Measurements from ENCODE around the gene RYR2.

RYR2 gene

DNA sequence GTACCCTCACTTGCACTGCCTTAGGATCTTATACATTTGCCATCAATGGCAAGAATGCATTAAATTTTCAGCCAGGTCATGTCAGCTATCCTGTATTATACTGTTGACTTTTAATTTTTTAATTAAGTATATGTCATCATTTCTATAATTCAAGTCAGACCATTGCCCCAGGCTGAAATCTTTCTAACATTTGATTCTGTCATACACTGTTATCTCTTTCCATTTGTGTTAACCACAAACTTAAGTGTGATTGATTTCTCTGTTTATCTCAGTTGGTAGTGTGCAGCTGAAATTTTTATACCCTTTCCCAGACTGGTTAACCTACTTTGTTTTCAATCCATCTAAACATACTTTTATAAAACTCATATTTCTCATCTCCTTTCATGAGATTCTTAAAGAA is 695.5 kb downstream of the RYR2 start:
- no peak for DNase-seq (ENCODE audit: low spot score)

DNA sequence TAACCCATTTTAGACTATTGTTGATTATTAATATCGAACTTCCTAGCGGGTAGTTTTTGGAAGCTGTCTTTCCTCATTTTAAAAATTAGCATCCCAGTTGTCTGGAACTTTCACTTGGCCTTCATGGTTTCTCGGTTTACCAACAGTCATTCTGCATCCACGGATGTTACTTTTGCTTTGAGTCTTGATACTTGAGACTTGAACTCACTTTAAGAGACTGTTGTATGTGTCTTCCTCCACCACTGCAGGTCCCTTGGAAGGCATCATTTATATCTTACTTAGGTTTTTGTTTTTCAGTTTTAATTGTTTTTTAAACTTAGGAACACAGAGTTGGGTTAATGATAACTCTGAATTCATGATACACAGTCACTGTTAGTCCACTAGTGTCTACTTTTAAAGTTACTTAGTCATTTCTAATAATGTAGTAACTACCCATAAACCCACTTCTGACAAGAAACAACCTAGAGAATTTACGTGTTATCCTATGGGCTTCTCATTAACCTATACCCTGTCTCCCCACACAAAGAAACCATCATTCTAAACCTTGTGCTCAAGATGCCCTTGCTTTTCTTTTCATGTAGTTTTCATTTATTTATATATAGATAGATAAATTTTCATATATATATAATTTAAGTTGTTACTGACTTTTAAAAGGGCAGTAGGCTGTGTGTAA is 696.1 kb downstream of the RYR2 start:
- TF ChIP-seq, protein P1, sequence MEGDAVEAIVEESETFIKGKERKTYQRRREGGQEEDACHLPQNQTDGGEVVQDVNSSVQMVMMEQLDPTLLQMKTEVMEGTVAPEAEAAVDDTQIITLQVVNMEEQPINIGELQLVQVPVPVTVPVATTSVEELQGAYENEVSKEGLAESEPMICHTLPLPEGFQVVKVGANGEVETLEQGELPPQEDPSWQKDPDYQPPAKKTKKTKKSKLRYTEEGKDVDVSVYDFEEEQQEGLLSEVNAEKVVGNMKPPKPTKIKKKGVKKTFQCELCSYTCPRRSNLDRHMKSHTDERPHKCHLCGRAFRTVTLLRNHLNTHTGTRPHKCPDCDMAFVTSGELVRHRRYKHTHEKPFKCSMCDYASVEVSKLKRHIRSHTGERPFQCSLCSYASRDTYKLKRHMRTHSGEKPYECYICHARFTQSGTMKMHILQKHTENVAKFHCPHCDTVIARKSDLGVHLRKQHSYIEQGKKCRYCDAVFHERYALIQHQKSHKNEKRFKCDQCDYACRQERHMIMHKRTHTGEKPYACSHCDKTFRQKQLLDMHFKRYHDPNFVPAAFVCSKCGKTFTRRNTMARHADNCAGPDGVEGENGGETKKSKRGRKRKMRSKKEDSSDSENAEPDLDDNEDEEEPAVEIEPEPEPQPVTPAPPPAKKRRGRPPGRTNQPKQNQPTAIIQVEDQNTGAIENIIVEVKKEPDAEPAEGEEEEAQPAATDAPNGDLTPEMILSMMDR (IDR thresholded peaks at IDR 0.05; ENCODE audit: extremely low read depth, insufficient read depth, missing control alignments) = no peak
- no peak for DNase-seq (ENCODE audit: low spot score)
- in situ Hi-C loops (cut with MboI; ENCODE audit: low pct_unique_long_range_greater_than_20kb, low sequenced_read_pairs, unreplicated experiment) = no loop called here

More for the DNA sequence above, 695.5 kb downstream of the RYR2 start:
- in situ Hi-C loops (cut with MboI; ENCODE audit: low pct_unique_long_range_greater_than_20kb, low sequenced_read_pairs, unreplicated experiment) = no loop called here
- TF ChIP-seq, protein P1 (IDR thresholded peaks at IDR 0.05; ENCODE audit: extremely low read depth, insufficient read depth, missing control alignments) = no peak

DNA sequence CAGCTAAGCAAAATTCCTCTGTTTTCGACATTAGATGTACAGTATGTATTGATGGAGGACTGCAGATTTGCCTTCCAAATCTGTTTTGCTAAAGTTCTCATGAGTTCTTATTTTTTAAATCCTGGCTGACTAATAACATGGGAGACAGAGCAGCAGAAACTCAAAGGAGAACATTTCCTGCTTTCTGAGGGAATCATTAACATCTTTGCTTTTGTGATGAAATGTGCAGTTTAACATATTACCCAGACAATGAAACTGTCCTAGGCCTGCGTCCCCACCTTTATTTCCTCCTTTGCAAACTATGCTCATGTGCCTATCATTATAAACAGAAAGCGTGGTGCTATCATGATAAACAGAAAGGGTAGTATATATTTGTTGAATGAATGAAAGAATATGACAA is 698.9 kb downstream of the RYR2 start:
- no peak for DNase-seq (ENCODE audit: low spot score)
- TF ChIP-seq, protein P1 (IDR thresholded peaks at IDR 0.05; ENCODE audit: extremely low read depth, insufficient read depth, missing control alignments) = no peak
- in situ Hi-C loops (cut with MboI; ENCODE audit: low pct_unique_long_range_greater_than_20kb, low sequenced_read_pairs, unreplicated experiment) = no loop called here

DNA sequence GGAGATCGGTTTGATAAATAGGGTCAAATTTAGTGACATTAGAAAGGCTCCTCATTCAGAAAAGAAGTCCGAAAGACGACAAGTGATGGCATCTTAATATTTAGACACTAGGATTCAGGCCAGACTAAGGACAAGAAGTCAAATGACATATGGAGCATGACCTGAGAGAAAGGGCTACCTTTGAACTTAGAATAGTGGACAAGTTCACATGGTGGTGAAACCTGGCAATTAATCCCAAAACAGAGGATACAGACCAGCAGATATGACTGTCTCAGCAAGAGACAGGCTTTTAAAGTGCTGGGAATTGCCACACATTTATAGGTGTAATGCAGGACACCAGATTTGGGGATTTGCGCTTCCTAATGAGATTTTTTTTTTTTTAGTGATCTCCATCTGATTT is 703.6 kb downstream of the RYR2 start:
- in situ Hi-C loops (cut with MboI; ENCODE audit: low pct_unique_long_range_greater_than_20kb, low sequenced_read_pairs, unreplicated experiment) = no loop called here
- no peak for DNase-seq (ENCODE audit: low spot score)
- TF ChIP-seq, protein P1 (IDR thresholded peaks at IDR 0.05; ENCODE audit: extremely low read depth, insufficient read depth, missing control alignments) = no peak

DNA sequence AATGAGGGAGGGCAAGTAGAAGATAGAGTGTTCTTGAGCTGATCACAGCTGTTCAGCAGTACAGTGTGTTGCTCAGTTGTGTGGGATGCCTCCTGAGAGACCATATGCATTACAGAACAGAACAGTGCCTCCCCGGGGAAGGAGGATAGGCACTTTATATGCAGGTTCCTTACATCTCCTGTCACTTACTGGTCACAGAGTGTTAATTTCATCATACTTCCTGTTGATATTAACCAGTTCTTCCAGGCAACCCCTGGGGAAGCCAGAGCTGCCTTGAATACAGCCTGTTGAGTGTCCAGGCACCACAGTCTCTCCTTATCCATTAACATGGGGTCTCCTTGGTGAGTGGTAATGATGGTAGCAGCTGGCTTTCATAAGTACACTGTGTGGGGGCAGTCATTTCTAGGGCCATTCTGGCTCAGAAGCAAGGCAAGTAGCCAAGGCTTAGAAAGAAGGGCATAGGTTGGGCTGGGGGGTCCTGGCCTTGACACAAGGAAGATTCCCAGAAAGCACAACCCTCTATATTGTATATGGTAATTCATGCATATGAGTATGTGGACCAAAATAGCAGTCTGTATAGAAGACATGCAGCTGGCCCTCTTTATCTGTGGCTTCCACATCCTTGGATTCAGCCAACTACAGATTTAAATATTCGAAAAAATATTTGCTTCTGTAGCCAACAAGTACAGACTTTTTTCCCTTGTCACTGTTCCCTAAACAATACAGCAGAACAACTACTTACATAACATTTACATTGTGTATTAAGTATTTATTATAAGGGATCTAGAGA is 706.4 kb downstream of the RYR2 start:
- DNase-seq (ENCODE audit: low spot score) = no peak
- in situ Hi-C loops (cut with MboI; ENCODE audit: low pct_unique_long_range_greater_than_20kb, low sequenced_read_pairs, unreplicated experiment) = no loop called here
- TF ChIP-seq, protein P1 (IDR thresholded peaks at IDR 0.05; ENCODE audit: extremely low read depth, insufficient read depth, missing control alignments) = no peak

DNA sequence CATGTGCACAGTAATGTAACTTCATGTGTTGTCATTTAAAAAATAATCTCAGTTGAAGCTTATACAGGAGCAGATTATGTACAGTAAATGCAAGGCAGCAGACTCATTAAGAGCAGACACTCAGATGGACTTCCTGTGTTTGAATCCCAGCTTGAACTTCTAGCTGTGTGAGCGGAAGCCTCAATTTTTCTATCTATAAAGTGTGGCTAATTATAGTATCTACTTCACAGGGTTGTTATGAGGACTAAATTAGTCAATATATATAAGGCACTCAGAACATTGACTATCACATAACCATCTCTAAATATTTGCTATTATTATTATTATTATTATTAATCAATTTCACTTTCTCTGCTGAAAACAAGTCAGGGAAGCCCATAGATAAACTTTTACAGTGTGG is 707.1 kb downstream of the RYR2 start:
- DNase-seq (ENCODE audit: low spot score) = no peak
- TF ChIP-seq, protein P1 (IDR thresholded peaks at IDR 0.05; ENCODE audit: extremely low read depth, insufficient read depth, missing control alignments) = no peak
- in situ Hi-C loops (cut with MboI; ENCODE audit: low pct_unique_long_range_greater_than_20kb, low sequenced_read_pairs, unreplicated experiment) = no loop called here
